ENCODE measurements around the gene UBL4B. TPM values are rescaled to one million over a fixed set of nuclear protein-coding genes. Genes with fewer than 3 reads are reported as not detected.

UBL4B gene
- total RNA-seq, 1 experiment from 2014 or later: not detected

DNA sequence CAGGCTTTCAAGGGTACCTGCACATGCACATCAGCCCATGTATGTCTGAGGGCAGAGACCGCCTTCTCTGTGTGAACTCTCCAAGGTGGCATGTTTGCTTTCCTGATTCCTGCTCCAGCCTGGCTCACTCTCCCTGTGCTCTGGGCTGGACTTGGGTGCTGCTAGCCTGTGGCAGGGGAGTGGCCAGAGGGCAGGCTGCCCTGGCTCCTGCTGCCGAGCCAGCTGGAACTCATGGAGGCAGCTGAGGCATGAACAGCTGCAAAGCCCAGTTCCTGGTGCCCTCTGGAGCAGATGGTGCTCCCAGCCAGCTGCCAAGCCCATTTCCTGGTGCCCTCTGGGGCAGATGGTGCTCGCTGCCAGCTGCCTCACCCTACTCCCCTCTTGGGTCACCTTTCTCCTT is 7.6 kb downstream of the UBL4B start:
- H3K4me3 Mint-ChIP-seq (ENCODE audit: low read depth, unreplicated experiment): no peak overlapping the region
- H3K36me3 Mint-ChIP-seq (ENCODE audit: insufficient read depth, unreplicated experiment): no peaks in the 10 kb centered on the region
- no peak for TF ChIP-seq CTCF (IDR thresholded peaks at IDR 0.05; ENCODE audit: unreplicated experiment)
- CTCF ChIA-PET: no interaction called here
- peaks cover 3% of the 10 kb centered on the region for H3K9me3 Mint-ChIP-seq (ENCODE audit: low read depth, unreplicated experiment)
- DNase-seq: no peak
- H3K27ac Mint-ChIP-seq (ENCODE audit: unreplicated experiment): no peak overlapping the region
- H3K4me1 Mint-ChIP-seq (ENCODE audit: low read depth, unreplicated experiment): peaks cover 25% of the 10 kb centered on the region
- BruUV-seq (replicated peaks): no TSS peak
- intact Hi-C loops (cut with micrococcal nuclease; ENCODE audit: unreplicated experiment): no loop called here
- peaks cover 51% of the 10 kb centered on the region for H3K27me3 Mint-ChIP-seq (ENCODE audit: unreplicated experiment)

GRCh38 chr1:110120960-110121561 is 8.8 kb downstream of the UBL4B start:
- no TSS peak for BruUV-seq (replicated peaks)
- CTCF ChIA-PET: no interaction called here
- H3K4me1 Mint-ChIP-seq (ENCODE audit: low read depth, unreplicated experiment): peaks cover 25% of the 10 kb centered on the region

GRCh38 chr1:110123224-110123623 is 11.0 kb downstream of the UBL4B start:
- Mint-ChIP-seq H3K4me1 (ENCODE audit: low read depth, unreplicated experiment) (peaks cover 23% of the 10 kb centered on the region), H3K36me3 (ENCODE audit: insufficient read depth, unreplicated experiment) (no peaks in the 10 kb centered on the region), H3K27ac (ENCODE audit: unreplicated experiment) (no peak overlapping the region), H3K27me3 (ENCODE audit: unreplicated experiment) (peaks cover 37% of the 10 kb centered on the region), H3K4me3 (ENCODE audit: low read depth, unreplicated experiment) (no peak overlapping the region), H3K9me3 (ENCODE audit: low read depth, unreplicated experiment) (peaks cover 3% of the 10 kb centered on the region)
- intact Hi-C loops (cut with micrococcal nuclease; ENCODE audit: unreplicated experiment): no loop called here
- CTCF ChIA-PET: no interaction called here
- no TSS peak for BruUV-seq (replicated peaks)
- no peak for TF ChIP-seq CTCF (IDR thresholded peaks at IDR 0.05; ENCODE audit: unreplicated experiment)
- DNase-seq: no peak

More at GRCh38 chr1:110120960-110121561, 8.8 kb downstream of the UBL4B start:
- Mint-ChIP-seq H3K36me3 (ENCODE audit: insufficient read depth, unreplicated experiment) (no peaks in the 10 kb centered on the region), H3K27ac (ENCODE audit: unreplicated experiment) (peak overlapping the region; percentile 24), H3K4me3 (ENCODE audit: low read depth, unreplicated experiment) (no peak overlapping the region), H3K9me3 (ENCODE audit: low read depth, unreplicated experiment) (peaks cover 3% of the 10 kb centered on the region), H3K27me3 (ENCODE audit: unreplicated experiment) (peaks cover 39% of the 10 kb centered on the region)
- TF ChIP-seq CTCF (IDR thresholded peaks at IDR 0.05; ENCODE audit: unreplicated experiment): no peak
- intact Hi-C loops (cut with micrococcal nuclease; ENCODE audit: unreplicated experiment): no loop called here
- DNase-seq: no peak

DNA sequence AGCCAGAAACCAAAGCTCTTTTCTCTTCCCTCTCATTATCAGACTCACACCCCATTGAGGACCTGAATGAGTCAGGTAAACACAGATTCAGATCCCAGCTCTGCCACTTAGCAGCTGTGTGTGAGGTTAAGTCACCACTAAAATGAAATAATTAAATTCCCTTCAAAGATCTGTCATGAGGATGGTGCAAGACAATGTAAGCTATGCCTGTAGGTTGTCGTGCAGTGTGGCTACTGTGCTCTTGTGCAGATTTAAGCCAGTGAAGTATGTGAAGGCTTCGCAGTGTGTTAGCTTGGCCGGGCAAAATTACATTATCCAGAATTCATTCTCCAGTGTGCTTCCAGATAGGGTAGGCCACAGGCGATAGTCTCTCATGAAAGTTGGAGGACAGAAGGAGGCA is 13.6 kb downstream of the UBL4B start:
- intact Hi-C loops (cut with micrococcal nuclease; ENCODE audit: unreplicated experiment): no loop called here
- Mint-ChIP-seq H3K27ac (ENCODE audit: unreplicated experiment) (no peak overlapping the region), H3K9me3 (ENCODE audit: low read depth, unreplicated experiment) (no peaks in the 10 kb centered on the region), H3K4me3 (ENCODE audit: low read depth, unreplicated experiment) (no peak overlapping the region), H3K36me3 (ENCODE audit: insufficient read depth, unreplicated experiment) (no peaks in the 10 kb centered on the region), H3K4me1 (ENCODE audit: low read depth, unreplicated experiment) (no peaks in the 10 kb centered on the region), H3K27me3 (ENCODE audit: unreplicated experiment) (peaks cover 42% of the 10 kb centered on the region)
- TF ChIP-seq CTCF (IDR thresholded peaks at IDR 0.05; ENCODE audit: unreplicated experiment): no peak
- BruUV-seq (replicated peaks): no TSS peak
- CTCF ChIA-PET: no interaction called here
- no peak for DNase-seq
